GM19025 (cell line): Measurements from ENCODE around the gene SLC24A3.

Experiments used
- ATAC-seq: cut with Tn5 transposase; IDR thresholded peaks from one replicate; pipeline ENCODE4 v1.9.1; 2021; ENCODE audit warnings: mild to moderate bottlenecking, low read depth, moderate library complexity; ENCODE audit not compliant: unreplicated experiment

SLC24A3 gene

DNA sequence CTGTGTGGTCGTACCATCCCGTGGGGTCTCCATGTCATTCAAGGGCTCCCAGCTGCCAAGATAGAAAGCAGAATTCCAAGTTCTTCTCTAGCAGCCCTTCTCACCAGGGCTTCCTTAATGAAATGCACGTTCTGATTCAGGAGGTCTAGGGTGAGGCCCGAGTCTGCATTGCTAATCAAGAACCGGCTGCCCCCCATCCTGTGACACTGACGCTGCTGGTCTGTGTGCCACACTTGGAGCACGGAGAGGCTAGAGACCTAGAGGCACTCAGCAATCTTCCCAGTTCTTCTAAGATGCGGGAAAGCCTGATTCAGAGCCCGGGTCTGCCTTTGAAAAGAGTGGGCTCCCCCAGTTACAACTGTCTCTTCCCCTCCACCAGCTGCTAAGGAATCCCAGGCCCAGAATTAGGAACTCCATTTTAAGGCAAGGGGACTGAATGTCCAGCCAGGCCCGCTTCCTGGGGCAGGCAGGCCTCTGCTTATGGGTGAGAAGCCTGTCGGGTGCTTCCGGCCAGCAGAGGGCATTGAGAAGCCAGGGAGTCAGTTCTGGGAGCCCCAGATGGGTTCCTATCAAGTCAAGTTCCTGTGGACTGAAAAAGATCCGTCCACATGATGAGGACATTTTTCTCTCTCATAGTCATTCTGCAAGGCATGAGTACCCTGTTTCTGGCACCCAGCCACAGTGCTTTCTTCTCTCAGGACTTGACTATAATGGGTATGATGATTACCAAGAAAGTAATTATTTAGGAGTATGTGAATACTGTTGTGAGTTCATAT, 475.8 kb downstream of the SLC24A3 start:
- ATAC-seq: no peak

DNA sequence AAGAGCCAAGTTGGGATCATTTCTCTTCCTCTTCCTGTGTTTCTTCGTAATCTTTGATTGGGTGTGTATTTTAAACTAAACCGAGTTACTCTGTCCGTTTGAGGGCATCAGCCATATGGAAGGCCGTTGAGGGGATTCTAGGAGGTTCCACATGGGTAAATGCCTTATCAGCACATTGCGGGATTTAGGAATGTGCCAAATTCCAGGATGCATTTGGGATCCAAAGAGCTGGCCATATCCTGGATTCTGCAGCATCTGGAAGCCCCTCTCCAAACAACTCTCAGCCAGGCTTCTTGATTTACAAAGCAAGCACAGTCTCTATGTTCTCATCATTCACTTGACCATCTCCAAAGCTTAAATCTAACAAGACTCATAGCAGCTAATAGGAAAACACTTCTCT, 478.0 kb downstream of the SLC24A3 start:
- no peak for ATAC-seq

DNA sequence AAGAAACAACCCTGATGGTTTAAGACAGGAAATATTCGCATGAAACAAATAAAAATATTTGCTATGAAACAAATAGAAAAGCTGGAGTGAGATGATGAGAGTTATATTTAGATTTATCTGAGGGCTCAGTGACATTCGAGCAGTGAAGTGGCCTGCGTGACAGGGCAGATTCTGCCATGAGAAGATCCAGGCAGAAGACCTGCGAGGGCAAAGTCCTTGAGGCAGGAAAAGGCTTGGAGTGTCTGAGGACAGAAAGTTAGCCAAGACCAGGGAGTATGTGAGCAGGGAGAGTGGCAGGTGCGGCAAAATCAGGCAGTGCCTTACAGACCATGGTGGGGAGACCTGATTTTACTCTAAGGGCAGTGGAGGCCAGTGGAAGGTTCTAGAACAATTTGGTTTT, 478.7 kb downstream of the SLC24A3 start:
- no peak for ATAC-seq

DNA sequence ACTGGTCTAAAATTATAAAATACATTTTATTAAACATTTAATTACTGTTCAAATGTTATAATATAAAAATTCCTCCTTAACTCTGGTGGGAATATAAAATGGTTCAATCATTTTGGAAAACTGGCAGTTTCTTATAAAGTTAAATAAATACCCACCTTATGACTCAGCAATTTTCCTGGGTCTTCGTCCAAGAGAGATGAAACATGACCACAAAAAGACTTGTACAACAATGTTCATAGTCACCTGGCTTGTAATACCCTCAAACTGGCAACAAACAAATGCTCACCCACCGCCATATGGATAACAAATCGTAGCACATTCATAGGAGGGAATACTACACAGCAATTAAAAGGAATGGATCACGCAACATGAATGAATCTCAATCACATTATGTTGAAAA, 479.7 kb downstream of the SLC24A3 start:
- no peak for ATAC-seq

DNA sequence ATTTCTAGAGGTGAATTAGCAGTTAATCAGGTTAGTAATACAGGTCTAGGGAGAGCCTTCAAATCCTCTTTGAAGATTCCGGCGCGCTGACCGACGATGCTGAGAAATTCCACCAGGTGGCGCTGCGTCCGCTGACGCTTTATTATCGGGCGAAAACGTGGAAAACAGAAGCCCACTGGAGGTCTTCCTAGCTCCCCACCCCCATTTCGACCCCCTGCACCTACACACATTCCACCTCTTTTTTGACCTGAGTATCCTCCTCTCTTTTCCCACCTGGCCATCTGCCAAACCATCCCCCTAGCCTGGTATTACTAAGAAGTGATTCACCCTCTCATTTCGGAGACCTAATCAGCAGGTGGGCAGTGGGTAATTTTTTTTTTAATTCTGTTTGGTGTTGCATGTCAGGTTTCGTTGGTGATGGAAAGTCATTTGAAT, 480.3 kb downstream of the SLC24A3 start:
- no peak for ATAC-seq

DNA sequence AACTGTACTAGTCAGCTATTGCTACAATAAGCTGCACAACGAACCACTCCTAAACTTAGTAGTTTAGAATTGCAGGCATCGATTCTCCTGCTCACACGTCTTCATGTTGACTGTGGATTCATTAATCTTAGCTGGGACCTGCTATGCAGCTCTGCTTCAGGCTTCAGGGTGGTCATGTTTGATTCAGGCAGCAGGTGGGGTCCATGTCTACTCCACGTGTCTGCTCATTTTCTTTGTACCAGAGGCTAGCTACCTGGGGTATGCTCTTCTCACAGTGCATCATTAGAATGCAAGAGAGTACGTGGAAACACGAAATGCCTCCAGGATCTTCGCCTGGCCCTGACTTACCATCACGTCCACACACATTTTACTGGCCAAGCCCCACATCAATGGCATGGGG, 481.1 kb downstream of the SLC24A3 start:
- ATAC-seq: no peak

DNA sequence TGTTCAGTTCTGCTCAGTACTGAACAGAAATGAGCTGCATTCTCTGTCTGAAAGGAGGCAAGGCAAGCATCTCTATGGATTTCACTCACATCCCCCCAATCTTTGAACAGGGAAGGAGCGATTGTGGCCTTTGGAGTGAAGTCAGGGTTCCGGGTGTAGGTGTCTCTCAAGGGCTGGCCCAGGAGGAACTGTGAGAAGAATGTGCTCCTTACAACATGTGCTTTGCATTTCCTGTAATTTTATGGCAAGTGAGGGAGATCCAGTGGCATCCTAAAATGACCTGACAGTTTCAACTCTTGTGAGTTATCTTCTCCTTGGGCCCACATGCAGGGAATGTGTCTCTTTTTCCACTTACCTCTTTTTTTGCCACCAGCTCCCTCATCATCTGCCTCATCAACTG, 482.6 kb downstream of the SLC24A3 start:
- no peak for ATAC-seq

DNA sequence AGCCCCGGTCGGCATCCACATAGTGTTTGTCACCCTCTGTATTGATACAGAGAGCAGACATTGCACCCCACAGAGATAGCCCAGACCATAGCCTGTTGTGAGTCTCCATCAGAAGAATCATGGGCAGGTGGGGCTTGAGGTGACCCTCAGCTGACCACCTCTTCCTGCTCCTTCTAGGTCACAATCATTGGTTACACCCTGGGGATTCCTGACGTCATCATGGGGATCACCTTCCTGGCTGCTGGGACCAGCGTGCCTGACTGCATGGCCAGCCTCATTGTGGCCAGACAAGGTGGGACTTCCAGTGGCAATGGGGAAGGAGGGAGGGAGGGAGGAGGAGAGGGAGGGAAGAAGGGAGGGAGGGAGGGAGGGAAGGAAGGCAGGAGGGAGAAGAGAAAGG, 484.2 kb downstream of the SLC24A3 start:
- ATAC-seq: no peak

DNA sequence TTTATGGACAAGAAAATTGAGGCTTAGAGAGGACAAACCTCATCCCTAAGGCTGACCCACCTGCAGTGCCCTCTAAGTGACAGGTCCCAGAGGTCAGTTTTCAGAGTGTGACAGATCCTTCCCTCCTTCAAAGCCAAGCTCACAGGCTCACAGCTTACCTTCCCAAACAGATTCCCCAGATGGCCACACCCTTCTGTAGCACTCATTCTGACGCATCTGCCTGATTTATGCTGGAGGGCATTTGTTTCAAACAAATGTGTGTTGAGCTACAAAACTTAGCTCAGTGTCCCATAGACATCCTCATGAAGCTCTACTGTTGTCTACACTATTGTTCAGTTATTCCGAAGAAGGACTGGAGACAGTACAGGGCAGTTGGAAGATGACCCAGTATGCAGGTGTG, 485.0 kb downstream of the SLC24A3 start:
- ATAC-seq: no peak

DNA sequence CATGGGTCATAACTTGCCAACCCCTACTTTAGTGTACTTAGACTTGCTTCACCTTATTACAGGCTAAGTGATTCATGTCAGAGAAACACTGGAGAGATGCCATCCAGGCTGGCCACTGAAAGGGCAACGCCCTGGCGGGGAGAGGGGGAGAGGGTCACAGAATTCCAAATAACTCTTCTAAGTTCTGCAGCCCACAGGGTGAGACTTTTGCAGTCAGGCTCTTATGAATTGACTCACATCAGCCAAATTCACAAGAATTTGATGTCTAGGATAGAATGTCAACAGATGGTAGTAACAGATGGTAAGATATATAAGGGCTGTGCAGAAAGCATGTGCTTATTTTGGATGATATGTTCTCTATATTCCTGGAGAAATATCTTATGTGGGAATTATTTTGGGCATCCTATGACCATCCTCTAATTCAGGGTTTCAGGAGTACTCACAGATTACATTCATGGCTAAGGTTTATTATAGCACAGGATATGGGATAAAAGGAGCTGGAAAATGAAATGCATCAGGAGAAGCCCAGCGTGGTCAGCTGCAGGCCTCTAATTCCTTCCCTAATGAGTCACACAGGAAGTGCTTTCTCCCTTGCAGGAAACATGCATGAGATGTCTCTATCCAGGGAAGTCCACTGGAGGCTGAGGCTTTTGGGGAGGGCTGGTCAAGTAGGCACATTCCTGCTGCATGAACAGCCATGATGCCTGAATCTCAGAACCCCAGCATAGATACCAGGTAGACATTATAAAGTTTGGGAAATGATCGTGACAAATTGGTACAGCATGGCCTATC, 486.9 kb downstream of the SLC24A3 start:
- no peak for ATAC-seq

DNA sequence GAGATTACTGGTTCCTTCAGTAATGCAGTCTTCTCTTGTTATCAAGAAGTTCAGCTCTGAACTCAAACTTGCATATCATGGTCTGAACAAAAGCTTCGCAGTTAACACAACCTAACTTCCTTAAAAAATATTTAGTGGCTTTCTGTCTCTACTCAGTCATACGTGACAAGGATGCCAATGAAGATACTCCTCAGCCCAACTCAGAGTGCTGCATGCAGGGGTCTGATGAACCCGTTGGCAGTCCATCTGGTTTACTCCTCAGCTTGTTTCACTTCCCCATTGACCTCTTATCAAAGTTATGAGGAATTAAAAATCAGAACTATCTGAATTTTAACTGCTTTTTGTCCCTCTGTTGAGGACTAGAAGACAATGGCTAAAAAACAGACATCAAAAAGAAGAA, 489.0 kb downstream of the SLC24A3 start:
- ATAC-seq: no peak

DNA sequence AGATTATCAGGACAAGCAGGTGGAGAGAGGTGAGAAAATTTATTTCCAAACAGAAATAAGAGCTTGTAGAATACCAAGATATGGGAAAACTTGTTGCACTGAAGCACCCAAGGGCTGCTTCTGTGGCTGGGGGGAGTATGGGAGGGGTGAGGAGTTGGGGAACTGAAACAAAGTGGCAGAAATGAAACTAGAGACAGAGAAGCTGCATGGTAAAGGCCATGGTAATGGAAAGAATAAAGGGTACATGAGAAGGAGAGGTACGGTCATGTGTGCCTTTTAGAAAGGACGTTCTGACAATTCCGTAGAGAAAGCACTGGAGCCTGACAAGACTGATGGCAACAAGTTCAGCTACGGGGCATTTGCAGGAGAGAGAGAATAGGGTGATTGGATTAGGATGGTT, 494.0 kb downstream of the SLC24A3 start:
- ATAC-seq: no peak

DNA sequence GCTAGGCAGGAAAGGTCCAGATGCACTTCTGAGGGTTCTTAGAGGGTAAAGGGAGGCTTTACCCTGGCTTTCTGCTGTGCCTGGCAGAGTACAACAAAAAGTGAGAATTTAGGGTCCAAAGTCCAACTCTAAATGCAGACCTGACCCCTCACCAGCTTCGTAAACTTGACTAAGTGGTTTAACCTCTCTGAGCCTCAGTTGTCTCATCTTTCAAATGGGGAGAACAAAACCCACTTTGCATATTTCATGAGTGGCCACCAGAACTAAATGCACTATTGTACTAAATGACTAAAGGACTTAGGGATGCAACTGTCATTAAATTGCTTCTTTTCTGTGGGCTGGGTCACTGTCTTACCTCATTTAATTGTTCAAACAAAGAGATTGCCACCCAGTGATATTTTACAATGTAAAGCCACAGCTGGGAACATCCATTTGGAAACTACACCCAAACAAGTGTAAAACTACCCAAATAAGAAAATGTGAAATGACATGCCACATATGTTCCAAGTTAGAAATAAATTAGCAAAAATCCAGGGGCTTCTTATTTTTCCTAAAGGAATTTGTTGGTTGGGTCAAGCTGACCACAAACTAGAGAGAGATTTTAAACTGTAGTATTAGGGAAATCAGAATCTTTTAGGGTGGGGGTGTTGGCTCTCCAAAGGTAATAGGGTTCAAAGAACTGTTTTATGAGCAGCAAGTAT, 497.3 kb downstream of the SLC24A3 start:
- ATAC-seq: no peak

DNA sequence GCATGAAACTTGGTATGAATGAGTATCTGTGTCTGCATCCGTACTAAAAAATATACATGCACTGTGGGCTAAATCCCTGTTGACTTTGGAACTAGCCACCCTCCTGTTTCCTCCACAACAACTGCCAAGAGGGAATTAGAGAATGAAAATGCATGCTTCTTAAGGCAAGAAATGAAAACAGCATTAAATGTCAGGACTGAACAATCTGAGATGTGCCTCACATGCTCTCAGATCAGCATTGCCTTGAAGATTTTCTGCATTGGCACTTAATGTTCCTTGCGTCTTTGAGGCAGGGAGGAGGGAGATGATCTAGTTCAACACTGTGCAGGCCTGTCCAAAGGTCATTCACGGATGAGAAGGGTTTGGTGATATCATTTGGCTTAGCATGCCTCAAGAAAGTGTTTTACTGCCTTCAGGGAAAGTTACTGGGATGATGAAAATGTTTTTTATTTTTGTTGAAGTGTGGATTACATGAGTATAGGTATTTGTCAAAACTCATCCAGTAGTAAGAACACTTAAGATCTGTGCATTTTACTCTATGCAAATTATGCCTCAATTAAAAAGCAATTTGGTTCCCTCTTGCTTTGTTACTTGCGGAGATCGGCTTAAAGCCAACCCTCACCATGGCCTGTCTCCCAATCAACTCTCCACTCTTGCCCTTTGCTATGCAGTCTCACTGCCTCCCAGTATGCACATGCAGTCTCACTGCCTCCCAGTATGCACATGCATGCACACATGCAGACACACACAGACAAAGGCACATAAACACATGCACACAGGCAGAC, 498.1 kb downstream of the SLC24A3 start:
- no peak for ATAC-seq

DNA sequence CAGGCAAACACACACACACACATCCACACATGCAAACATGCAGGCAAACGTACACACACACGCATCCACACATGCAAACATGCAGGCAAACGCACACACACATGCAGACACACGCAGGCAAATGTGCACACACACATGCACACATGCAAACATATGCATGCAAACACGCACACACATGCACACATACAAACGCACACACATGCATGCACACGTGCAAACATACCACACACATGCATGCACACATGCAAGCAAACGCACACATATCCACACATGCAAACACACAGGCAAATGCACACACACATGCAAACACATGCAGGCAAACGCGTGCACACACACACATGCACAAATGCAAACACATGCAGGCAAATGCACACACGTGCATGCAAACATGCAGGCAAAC, 498.7 kb downstream of the SLC24A3 start:
- ATAC-seq: no peak

DNA sequence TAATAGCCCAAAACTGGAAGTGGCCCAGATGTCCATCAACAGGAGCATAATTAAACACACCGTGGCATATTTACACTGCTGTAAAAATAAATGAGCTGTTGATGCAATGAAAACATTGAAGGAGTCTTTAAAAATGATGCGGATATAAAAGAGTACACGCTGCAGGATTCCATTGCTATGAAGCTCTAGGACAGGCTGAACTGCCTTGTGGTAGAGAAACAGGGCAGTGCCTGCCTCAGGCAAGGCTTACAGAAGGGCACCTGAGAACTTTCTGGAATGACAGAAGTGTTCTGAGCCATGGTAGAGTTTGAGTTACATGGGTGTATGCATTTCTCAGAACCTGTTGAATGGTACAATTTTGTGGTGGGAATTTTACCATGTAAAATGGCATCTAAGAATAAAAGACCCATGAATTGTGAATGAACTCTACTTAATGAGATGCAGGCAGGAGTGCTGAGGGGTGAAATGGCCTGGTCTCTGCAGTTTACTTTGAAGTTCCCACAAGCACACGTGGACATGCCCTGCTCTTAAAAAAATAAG, 500.3 kb downstream of the SLC24A3 start:
- no peak for ATAC-seq

DNA sequence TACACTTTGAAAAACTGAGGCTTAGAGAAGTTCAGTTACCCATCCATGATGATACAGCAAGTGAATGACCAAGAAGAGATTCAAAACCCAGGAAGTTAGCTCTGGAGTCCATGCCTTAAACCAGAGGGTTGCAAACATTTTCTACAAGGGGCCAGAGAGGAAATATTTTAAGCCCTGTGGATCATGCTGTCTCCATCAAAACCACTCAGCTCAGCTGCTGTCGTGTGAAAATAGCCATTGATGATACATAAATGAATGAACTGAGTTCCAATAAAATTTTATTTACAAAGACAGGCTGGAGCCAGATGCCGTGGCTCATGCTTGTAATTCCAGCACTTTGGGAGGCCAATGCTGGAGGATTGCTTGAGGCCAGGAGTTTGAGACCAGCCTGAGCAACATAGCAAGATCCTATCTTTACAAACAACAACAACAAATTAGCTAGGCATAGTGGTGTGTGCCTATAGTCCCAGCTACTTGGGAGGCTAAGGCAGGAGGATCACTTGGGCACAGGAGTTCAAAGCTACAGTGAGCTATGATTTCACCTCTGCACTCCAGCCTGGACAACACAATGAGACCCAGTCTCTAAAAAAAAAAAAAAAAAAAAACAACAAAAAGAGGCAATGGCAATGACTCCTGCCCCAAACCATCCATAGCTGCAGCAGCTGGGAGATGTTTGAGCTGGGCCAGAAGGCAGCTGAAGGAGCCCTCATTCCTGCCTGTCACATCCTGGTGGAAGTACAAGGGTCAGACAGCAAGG, 501.6 kb downstream of the SLC24A3 start:
- no peak for ATAC-seq

DNA sequence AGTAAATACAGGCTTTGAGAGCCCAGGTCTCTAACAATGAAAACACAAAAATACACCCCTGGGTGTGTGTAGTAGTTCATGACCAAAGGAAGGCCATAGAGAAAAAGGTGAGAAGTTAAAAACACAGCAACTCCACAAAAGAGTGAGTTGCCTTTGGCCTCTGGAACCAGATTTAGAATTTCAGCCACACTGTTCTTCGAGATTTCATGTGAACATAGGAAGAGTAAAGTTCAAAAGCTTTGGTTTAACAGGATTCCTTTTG, 502.1 kb downstream of the SLC24A3 start:
- ATAC-seq: no peak

DNA sequence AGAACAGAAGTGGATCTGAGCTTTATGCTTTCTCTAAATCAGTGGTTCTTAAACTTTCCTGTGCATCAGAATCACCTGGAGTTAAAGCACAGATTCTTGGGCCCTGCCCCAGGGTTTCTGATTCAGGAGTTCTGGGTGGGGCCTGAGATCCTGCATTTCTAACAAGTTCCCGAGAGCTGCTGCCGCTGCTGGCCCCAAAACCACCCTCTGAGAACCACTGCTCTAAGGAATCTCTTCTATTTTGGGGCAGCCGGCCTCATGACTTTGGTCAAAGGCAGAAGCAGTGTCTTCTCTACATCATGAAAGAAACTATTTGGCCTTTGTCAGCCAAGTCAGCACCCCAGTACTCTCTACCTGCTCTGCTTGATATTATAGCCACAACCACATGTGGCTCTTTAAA, 503.5 kb downstream of the SLC24A3 start:
- no peak for ATAC-seq

DNA sequence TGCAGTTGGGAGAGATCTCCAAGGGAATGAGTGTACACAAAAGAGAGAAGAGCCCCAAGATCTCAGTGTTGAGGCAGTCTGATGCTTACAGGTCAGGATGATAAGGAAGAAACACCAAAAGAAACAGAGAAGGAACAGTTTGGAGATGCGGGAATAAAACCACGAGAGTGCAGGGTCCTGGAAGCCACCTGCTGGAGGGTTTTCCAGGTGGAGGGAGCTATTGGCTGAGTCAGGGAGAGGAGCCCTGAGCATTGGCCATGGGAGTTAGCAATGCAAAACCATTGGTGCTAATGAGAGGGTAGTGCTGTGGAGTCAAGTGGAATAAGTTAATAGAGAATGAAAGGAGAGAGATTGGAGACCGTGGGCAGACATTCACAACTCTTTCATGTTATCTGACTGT, 506.4 kb downstream of the SLC24A3 start:
- ATAC-seq: no peak
